Ovary (tissue), 9 donors: Measurements from ENCODE around the gene CAPZB. TPM values are rescaled to one million over a fixed set of nuclear protein-coding genes. Genes with fewer than 3 reads are reported as not detected.

Source experiments
- DNase-seq, 5 donors: peaks; one replicate each; pipeline ENCODE4 v3.0.0-alpha.2; 2019 to 2020
- H3K27ac ChIP-seq, 2 donors: fragments of 200-600 bp; one replicate each; pipeline versions ENCODE4 v1.5.1 to v1.8.0; 2019 to 2022
- H3K27me3 ChIP-seq: fragments of 200-600 bp; one replicate; pipeline ENCODE4 v1.8.0; 2022
- H3K36me3 ChIP-seq: fragments of 200-600 bp; sonication (generic); one replicate; pipeline ENCODE4 v1.5.1; 2019
- H3K4me1 ChIP-seq: one replicate; pipeline ENCODE4 v1.8.1; 2013; ENCODE audit warnings: mild to moderate bottlenecking, moderate library complexity; ENCODE audit not compliant: insufficient read depth
- H3K4me3 ChIP-seq: fragments of 200-600 bp; sonication (generic); one replicate; pipeline ENCODE4 v1.5.1; 2017
- H3K9me3 ChIP-seq, 2 donors: fragments of 200-600 bp in 1 of 2; sonication (generic) in 1 of 2; one replicate each; pipeline versions ENCODE4 v1.5.1 to v1.8.1; 2013 to 2019; ENCODE audit warnings: mild to moderate bottlenecking in 1 of 2, moderate library complexity in 1 of 2
- EP300 ChIP-seq: sonication (generic); formaldehyde crosslinking; IDR thresholded peaks from one replicate; pipeline ENCODE4 v1.6.1; 2017; ENCODE audit warnings: antibody characterized with exemption
- POLR2A ChIP-seq: fragments of 450-650 bp; IDR thresholded peaks from one replicate; pipeline ENCODE4 v1.6.1; 2017; ENCODE audit warnings: antibody characterized with exemption, mild to moderate bottlenecking, moderate library complexity
- WGBS, 3 donors: extraction: QIAGEN DNeasy Blood & Tissue Kit in 1 of 3; methylation state at CpG; one replicate each; pipeline versions ENCODE4 v1.1.5 to v1.1.7; 2013 to 2017; 5-methylcytosine and 5-hydroxymethylcytosine counted together
- intact Hi-C, 4 donors: fragments of 100-400 bp; cut with DNase I; formaldehyde crosslinking; loops; one replicate each; pipeline versions ENCODE4 v1.11.0 to v1.15.1; 2022 to 2023
- polyA plus RNA-seq, 2 donors: library from polyadenylated mRNA; stranded (reverse); fragments of 200-250 nt in 1 of 2; fragments of 350-450 nt in 1 of 2; fragmentation: Illumina TruSeq in 1 of 2; extraction: RNeasy Lipid Tissue Mini Kit (QIAGEN cat#74804) in 1 of 2; gene quantifications; one replicate each; pipeline ENCODE4 v1.2.3, GENCODE V29; 2013 to 2014
- total RNA-seq, 7 donors: library from RNA; depleted of rRNA in 2 of 7; stranded (reverse); fragments of >200 nt in 2 of 7; fragmentation: NEBNext Ultra II Directional in 3 of 7; extraction: Animal tissue kit (Norgen Biotek cat#: 25700) in 3 of 7; gene quantifications; one replicate each; pipeline versions ENCODE4 v1.1.0 to v1.2.4, GENCODE V29; 2016 to 2023
- TF ChIP-seq, protein P1 (sequence below), 3 donors: fragments of 450-650 bp in 2 of 3; fragments of 200-600 bp in 1 of 3; IDR thresholded peaks; one replicate each; pipeline versions ENCODE4 v1.5.1 to v1.8.0; 2016 to 2022; ENCODE audit warnings: antibody characterized with exemption in 3 of 3, mild to moderate bottlenecking in 1 of 3
- donor health status: DM: no; HTN: no; CAD: no; lungs with moderate emphysema.
- donor health status: DM: no; HTN: no; CAD: no.
- donor health status: Bipolar disorder and iron deficiency.
- donor health status: DM: yes; HTN: yes; CAD: no.
- donor health status: DM: no; HTN: no; CAD: no.
- donor health status: DM: yes; HTN: yes; CAD: no.

CAPZB gene
- total and polyA plus RNA-seq, 9 donors: 85.0 to 391 (median 258) TPM

DNA sequence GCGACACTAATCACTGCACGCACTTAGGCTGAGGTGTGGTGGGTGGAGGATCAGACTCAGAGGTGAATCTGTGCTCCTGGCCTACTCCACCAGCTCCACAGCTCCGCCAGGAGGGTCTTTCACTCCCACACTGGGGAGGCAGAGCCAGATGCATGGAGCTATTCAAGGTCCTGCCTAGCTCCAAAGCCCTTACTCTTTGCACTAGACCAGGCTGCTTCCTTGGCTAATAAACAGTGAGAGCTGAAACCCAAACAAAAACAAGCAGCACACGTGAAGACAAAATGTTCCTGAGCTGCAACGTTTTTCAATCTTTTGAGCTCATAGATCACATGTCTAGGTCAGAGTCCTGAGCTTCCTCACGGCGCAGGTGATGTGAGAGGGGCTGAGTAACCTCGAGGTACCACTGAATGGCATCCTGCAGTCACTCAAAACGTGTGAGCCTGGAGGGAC, 19.2 kb downstream of the CAPZB start:
- H3K36me3 ChIP-seq: no peaks in the 10 kb centered on the region
- H3K4me3 ChIP-seq: no peak overlapping the region
- WGBS, 3 donors: 12 to 24% (median 14%) methylated on average over 9 of the region's 9 CpGs
- peak overlapping the region; percentile 34 to 53 for H3K27ac ChIP-seq
- TF ChIP-seq, protein P1, sequence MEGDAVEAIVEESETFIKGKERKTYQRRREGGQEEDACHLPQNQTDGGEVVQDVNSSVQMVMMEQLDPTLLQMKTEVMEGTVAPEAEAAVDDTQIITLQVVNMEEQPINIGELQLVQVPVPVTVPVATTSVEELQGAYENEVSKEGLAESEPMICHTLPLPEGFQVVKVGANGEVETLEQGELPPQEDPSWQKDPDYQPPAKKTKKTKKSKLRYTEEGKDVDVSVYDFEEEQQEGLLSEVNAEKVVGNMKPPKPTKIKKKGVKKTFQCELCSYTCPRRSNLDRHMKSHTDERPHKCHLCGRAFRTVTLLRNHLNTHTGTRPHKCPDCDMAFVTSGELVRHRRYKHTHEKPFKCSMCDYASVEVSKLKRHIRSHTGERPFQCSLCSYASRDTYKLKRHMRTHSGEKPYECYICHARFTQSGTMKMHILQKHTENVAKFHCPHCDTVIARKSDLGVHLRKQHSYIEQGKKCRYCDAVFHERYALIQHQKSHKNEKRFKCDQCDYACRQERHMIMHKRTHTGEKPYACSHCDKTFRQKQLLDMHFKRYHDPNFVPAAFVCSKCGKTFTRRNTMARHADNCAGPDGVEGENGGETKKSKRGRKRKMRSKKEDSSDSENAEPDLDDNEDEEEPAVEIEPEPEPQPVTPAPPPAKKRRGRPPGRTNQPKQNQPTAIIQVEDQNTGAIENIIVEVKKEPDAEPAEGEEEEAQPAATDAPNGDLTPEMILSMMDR (IDR thresholded peaks at IDR 0.05): no peak
- no peak for TF ChIP-seq EP300
- TF ChIP-seq POLR2A: no peak
- intact Hi-C loops: no loop called here
- H3K9me3 ChIP-seq: no peaks in the 10 kb centered on the region
- peak in 4 of 5 donors; percentile 55 to 76 (median 63) for DNase-seq
- peaks cover 45% of the 10 kb centered on the region for H3K4me1 ChIP-seq
- H3K27me3 ChIP-seq: no peaks in the 10 kb centered on the region

DNA sequence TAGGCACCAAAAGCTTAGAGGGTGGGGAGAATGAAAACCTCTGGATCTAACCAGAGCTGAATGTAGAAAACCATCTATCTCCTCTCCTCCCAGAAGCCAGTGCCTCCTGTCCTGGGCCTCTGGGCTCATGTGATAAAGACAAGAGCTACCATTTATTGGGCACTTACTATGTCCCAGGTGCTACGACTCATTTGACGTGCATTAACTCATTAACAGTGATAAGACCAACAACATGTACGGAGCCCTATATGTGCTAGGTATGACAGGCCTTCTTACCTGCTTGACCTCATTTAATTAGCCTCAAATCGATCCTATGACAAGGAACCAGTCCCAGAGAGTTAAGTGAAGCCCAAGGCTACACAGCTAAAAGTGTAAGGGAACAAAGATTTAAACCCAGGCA, 19.7 kb downstream of the CAPZB start:
- Histone ChIP-seq H3K9me3 (no peaks in the 10 kb centered on the region), H3K27ac (peak overlapping the region; percentile 34 to 53), H3K4me1 (peaks cover 47% of the 10 kb centered on the region), H3K4me3 (no peak overlapping the region), H3K36me3 (no peaks in the 10 kb centered on the region), H3K27me3 (no peaks in the 10 kb centered on the region)
- 66 to 83% (median 73%) methylated on average over 4 of the region's 4 CpGs for WGBS, 3 donors
- TF ChIP-seq POLR2A (no peak), EP300 (no peak)
- TF ChIP-seq, protein P1 (IDR thresholded peaks at IDR 0.05): no peak
- intact Hi-C loops: no loop called here
- DNase-seq: no peak

DNA sequence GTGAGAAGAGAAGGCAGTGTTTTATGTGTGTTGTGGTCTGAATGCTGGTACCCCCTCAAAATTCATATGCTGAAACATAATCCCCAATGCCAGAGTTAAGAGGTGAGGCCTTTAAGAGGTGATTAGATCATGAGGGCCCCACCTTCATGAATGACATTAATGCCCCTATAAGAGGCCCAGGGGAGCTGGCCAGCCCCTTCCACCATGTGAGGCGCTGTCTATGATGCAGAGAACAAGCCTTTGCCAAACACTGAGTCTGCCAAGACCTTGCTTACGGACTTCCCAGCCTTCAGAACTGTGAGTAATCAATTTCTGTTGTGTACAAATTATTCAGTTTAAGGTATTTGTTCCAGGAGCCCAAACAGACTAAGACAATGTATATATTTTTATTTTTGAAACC, 20.2 kb downstream of the CAPZB start:
- H3K4me1 ChIP-seq: peaks cover 47% of the 10 kb centered on the region
- H3K27me3 ChIP-seq: no peaks in the 10 kb centered on the region
- no peaks in the 10 kb centered on the region for H3K36me3 ChIP-seq
- intact Hi-C loops: no loop called here
- 32 to 45% (median 42%) methylated on average over 2 of the region's 2 CpGs for WGBS, 3 donors
- no peak for TF ChIP-seq POLR2A
- no peak for TF ChIP-seq EP300
- TF ChIP-seq, protein P1 (IDR thresholded peaks at IDR 0.05): no peak
- no peak overlapping the region for H3K4me3 ChIP-seq
- H3K27ac ChIP-seq: peak overlapping the region in 1 of 2 donors; percentile 53
- H3K9me3 ChIP-seq: no peaks in the 10 kb centered on the region
- DNase-seq: no peak

DNA sequence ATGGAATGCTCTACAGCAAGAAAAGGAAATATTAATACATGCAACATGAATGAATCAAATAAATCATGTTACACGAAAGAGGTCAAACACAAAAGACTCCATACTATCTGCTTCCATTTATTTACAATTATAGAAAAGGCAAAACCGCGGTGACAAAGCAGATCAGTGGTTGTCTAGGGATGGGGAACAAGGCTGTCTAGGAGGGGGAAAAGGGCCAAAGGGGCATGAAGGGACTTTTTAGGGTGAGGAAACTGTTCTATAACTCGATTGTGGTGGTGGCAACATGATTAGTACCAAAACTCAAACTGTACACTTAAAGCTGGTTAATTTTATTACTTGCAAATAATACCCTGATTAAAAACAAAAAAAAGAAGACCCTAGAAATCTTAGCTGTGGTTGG, 20.6 kb downstream of the CAPZB start:
- H3K27me3 ChIP-seq: no peaks in the 10 kb centered on the region

More for the DNA sequence above, 20.6 kb downstream of the CAPZB start:
- Histone ChIP-seq H3K4me3 (no peak overlapping the region), H3K27ac (no peak overlapping the region), H3K36me3 (no peaks in the 10 kb centered on the region), H3K9me3 (no peaks in the 10 kb centered on the region), H3K4me1 (peaks cover 46% of the 10 kb centered on the region)
- TF ChIP-seq EP300 (no peak), POLR2A (no peak)
- TF ChIP-seq, protein P1 (IDR thresholded peaks at IDR 0.05): no peak
- DNase-seq: no peak
- intact Hi-C loops: no loop called here
- WGBS, 3 donors: 89 to 93% (median 92%) methylated on average over 4 of the region's 4 CpGs
